GM12892 (cell line): Measurements from ENCODE around the gene SCPEP1.

Experiments used
- POLR2A ChIP-seq: IDR thresholded peaks from 2 replicates; pipeline ENCODE4 v1.6.1; 2011; ENCODE audit warnings: low read depth, low read length, control low read depth
- POLR2AphosphoS5 ChIP-seq: IDR thresholded peaks from 2 replicates; pipeline ENCODE4 v1.6.1; 2011; ENCODE audit warnings: low read depth, low read length, control low read depth
- TAF1 ChIP-seq: IDR thresholded peaks from 2 replicates; pipeline ENCODE4 v1.6.1; 2011; ENCODE audit warnings: low read depth, mild to moderate bottlenecking, control low read depth, low read length, borderline replicate concordance

- TF ChIP-seq TAF1 (no peak), POLR2AphosphoS5 (no peak), POLR2A (no peak)
Measured at GRCh38 chr17:56985371-56986162, 7.6 kb downstream of the SCPEP1 start.
